OCI-M2 (cell line): ENCODE results near the gene PCNP.
"Not testable (repeated sequence)": the region's sequence is repeated elsewhere in the genome, so short reads cannot be mapped to it uniquely, and the experiment has no call there.

Experiments used
- DNase-seq: peaks from one replicate; lab custom pipeline; 2025; ENCODE audit not compliant: unreplicated experiment; lab: John Stamatoyannopoulos, UW

PCNP gene

DNA sequence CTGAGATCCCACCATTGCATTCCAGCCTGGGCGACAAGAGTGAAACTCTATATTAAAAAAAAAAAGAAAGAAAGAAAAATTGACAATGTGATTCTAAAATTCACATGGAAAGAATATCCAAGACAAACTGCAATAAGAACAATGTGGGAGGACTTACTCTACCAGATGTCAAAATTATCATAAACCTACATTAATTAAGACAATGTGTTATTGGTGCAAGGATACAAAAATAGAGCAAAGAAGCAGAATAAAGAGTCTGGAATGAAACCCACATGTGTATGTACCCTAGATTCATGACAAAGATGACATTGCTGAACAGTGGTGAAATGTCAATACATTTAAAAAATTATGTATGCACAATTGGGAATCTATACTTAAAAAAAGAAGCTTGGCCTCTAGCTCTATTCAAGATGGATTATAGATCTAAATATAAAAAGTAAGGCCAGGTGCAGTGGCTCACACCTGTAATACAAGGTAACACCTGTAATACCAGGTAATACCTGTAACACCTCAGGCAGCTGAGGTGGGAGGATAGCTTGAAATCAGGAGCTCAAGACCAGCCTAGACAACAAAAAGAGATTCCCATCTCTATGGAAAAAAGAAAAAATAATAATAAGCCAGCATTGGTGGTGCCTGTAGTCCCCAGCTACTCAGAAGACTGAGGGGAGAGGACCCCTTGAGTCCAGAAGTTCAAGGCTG lies 57.3 kb downstream of the PCNP start:
- DNase-seq = no peak

DNA sequence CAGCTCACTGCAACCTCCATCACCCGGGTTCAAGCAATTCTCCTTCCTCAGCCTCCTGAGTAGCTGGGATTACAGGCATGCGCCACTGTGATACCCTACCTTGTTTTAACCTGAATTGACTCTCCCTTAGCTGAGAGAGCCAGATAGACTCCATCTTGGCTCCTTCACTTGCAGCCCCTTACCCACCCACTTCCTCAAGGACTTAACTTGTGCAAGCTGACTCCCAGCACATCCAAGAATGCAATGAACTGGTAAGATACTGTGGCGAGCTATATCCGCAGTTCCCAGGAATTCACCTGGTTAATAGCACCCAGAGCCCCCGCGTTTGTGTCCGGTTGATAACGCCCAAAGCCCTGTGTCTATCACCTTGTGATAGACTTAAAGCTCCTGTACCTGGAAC lies 58.0 kb downstream of the PCNP start:
- not testable (repeated sequence) for DNase-seq

DNA sequence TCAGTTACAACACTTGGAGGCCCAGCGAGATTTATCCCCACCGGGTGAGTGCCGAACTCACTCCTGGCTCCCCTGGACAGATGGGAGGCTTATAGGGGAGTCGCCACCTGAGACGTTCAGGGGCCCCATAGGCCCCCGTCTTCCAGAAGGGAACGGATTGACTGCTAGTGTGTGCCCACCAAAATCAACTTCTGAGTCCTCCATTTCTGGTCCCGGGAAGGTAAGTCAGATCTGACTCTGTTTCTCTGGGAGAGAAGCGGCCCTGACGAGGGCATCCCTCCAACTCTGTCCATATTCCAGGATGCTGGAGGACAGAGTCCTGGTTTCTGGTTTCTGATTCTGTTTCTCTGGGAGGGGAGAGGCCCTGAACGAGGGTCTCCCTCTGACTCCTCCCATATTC lies 58.6 kb downstream of the PCNP start:
- no peak for DNase-seq

DNA sequence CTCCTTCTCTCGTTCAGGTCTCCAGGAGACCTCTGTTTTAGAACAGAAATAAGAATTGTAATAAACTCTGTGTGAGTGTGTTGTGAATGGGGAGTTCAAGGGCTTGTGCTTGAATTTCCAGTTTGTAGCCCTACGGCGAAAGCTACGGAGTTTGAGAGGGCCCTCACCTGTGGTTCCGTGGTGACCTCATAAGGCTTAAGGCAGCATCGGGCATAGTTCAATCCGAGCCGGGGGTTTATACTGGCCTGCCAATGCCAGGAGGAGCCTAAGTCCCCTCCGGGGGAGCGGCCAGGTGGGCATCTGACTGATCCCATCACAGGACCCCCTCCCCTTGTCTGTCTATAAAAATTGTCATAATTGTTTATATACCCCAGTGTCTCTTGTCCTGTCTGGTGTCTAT lies 59.2 kb downstream of the PCNP start:
- DNase-seq = no peak

DNA sequence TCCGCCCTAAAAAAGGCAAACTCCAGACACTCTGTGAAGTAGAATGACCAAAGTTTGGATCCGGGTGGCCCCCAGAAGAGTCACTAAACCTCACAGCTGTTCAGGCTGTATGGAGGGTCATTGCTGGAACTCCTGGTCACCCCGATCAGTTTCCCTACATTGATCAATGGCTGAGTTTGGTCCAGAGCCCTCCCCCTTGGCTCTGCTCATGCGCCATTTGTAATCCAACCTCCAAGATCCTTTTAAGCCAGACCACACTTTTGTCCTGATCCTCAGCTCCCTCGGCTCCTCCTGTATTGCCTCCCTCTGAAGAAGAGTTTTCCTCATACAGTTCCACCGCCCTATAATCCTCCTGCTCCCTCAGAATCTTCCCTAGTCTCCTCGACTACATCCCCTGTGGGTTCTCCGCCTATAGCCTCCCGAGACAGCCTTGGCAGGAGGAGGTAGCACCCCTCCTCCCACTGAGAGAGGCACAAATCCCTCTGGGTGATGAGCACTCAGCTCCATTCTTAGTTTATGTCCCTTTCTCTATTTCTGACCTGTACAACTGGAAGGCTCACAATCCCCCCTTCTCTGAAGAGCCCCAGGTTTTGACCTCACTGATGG lies 60.7 kb downstream of the PCNP start:
- DNase-seq = no peak

DNA sequence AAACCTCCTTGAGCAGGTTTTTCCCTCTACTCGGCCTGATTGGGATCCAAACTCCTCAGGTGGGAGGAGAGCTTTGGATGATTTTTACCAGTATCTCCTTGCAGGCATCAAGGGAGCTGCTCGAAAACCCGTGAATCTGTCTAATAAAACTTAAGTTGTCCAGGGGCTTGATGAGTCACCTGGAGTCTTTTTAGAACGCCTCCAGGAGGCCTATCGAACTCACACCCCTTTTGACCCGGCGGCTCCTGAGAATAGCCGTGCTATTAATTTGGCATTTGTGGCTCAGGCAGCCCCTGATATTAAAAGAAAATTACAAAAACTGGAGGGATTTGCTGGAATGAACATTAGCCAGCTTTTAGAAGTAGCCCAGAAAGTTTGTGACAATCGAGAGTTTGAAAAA lies 61.4 kb downstream of the PCNP start:
- DNase-seq = no peak

DNA sequence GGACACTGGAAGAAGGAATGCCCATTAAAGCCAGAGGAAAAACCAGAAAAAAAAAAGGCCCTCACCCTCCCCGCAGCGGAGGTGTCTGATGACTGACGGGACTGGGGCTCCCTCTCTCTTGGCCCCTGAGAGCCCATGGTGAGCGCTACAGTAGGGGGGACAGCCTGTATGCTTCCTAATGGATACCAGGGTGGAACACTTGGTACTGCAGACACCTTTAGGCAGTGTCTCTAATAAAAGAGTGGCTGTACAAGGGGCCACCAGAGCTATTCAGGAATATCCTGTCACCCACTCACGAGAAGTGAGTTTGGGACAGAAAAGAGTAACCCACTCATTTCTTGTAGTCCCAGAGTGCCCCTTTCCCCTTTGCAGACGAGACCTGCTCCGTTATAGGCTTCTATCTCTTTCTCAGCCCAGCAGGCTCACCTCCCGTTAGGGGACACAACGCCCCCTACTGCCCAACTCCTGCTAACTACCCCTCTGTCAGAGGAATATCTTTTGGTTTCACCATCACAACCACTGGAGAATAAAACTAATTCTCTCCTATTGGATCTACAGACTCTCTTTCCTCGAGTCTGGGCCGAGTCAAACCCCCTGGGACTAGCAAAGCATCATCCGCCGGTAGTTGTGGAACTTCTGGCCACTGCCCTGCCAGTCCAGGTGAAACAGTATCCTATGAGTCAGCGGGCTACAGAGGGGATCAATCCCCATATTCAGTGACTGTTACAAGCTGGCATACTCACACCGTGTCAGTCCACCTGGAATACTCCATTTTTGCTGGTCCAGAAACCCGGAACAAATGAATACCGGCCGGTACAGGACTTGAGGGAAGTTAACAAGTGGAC lies 62.2 kb downstream of the PCNP start:
- DNase-seq = peak; percentile 44

DNA sequence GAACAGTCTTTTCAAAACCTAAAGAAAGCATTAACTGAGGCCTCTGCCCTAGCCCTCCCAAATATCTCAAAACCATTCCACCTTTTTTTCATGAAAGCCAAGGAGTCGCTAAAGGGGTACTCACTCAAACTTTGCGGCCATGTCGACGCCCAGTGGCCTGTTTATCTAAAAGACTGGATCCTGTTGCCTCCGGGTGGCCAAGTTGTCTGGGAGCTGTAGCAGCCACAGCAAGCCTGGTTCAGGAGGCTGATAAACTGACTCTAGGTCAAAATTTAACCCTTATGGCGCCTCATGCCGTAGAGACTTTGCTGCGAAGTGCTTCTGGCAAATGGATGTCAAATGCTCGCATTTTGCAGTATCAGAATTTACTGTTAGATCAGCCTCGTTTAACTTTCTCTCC lies 63.5 kb downstream of the PCNP start:
- no peak for DNase-seq

DNA sequence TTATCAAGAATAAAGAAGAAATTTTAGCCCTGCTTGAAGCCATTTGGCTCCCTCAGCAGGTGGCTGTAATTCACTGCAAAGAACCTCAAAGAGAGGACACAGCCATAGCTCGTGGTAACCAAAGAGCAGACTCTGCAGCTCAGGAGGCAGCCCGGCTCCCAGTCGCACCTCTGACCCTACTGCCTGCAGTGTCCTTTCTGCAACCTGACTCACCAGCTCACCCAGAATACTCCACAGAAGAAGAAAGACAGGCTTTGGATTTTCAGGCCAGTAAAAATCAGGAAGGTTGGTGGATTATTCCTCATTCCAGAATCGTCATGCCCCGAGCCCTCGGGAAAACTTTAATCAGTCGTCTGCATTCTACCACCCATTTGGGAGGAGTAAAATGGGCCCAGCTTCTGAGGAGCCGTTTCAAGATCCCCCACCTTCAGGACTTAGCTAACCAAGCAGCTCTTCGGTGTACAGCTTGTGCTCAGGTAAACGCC lies 64.3 kb downstream of the PCNP start:
- DNase-seq = no peak

DNA sequence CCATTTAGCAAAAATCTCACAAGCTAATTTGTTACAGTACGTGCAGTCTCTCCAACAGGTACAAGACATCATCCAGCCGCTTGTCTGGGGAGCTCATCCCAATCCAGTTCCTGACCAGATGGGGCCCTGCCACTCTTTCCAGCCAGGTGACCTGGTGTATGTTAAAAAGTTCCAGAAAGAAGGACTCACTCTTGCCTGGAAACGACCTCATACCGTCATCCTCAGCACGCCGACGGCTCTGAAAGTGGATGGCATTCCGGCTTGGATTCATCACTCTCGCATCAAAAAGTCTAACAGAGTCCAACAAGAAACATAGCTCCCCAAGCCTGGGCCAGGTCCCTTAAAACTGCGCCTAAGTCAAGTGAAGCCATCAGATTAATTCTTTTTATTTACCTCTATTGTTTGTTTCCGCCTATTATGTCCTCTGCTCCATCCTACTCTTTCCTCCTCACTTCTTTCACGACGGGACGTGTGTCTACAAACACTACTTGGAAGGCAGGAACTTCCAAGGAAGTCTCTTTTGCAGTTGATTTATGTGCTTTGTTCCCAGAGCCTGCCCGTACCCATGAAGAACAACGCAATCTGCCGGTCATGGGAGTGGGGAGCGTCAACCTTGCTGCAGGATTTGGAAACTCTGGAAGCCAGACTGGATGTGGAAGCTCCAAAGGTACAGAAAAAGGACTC lies 65.4 kb downstream of the PCNP start:
- DNase-seq = no peak

DNA sequence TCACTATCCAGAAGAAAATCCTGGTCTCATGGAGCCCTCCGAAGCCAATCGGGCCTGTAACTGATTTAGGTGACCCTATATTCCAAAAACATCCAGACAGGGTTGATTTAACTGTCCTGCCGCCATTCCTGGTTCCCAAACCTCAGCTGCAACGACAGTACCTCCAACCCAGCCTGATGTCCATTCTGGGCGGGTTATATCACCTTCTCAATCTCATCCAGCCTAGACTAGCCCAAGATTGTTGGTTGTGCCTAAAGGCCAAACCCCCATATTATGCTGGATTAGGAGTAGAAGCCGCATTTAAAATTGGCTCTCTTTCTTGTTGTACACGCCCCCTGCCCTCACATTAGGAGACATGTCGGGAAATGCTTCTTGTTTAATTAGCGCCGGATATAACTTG lies 66.3 kb downstream of the PCNP start:
- no peak for DNase-seq

DNA sequence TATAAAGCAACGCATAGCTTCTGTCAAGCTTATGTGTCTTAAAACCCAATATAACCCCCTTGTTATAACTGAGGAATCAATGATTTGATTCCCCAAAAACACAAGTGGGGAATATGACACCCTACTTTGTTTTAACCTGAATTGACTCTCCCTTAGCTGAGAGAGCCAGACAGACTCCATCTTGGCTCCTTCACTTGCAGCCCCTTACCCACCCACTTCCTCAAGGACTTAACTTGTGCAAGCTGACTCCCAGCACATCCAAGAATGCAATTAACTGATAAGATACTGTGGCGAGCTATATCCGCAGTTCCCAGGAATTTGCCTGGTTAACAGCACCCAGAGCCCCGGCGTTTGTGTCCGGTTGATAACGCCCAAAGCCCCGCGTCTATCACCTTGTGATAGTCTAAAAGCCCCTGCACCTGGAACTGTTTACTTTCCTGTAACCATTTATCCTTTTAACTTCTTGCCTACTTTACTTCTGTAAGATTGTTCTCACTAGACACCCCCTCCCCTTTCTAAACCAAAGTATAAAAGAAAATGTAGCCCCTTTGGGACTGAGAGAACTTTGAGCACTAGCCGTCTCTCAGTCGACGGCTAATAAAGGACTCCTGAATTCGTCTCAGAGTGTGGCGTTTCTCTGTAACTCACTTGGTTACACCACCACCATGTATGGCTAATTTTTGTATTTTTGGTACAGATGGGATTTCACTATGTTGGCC lies 67.6 kb downstream of the PCNP start:
- DNase-seq = peak; percentile 40

DNA sequence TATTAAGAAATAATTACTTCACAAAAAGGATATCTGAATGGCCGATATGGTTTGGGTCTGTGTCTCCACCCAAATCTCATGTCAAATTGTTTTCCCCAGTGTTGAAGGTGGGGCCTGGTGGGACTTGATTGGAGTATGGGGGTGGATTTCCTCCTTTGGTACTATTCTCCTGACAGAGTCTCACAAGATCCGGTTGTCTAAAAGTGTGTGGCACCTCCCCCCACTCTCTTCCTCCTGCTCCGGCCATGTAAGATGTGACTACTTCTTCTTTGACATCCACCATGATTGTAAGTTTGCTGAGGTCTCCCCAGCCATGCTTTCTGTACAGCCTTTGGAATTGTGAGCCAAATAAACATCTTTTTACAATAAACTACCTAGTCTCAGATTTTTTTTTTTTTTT lies 68.5 kb downstream of the PCNP start:
- no peak for DNase-seq

DNA sequence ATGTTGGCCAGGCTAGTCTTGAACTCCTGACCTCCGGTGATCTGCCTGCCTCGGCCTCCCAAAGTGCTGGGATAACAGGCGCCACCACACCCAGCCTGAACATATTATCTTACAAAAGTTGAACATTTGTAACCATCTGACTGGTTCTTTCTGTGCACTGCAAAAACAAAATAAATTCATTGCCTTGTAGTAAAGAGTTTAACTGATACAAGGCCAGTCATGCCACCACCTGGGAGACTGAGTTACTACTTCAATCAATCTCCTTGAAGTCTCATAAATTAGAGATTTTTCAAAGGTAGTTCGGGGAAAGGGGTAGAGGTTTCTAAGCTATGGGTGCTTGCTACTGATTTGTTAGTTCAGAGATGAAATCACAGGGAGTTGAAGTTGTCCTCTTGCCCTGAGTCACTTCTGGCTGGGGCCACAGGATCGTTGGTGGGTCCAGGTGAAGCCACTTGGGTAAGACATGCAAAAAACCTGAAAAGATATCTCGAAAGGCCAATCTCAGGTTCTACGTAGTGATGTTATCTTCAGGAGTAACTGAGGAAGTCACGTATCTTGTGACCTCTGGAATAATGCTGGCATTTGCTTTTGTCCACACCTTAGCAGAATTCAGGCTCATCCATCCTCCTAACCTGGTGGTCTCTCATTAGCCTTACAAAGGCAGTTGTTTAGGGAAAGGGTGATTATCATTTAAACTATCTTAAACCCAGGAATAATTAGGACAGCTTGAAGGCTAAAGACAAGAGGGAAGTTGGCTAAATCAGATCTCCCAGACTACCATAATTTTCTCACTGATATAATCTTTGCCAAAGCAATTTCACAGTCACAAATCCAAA lies 69.2 kb downstream of the PCNP start:
- no peak for DNase-seq
